ENCODE results near the gene SDSL. TPM values are rescaled to one million over a fixed set of nuclear protein-coding genes. Genes with fewer than 3 reads are reported as not detected.

The SDSL gene
- total RNA-seq, 3 donors from 2014 or later (not counting 1 experiment from before 2014, with no cell fraction given): 1.0 to 7.5 (median 3.7) TPM

DNA sequence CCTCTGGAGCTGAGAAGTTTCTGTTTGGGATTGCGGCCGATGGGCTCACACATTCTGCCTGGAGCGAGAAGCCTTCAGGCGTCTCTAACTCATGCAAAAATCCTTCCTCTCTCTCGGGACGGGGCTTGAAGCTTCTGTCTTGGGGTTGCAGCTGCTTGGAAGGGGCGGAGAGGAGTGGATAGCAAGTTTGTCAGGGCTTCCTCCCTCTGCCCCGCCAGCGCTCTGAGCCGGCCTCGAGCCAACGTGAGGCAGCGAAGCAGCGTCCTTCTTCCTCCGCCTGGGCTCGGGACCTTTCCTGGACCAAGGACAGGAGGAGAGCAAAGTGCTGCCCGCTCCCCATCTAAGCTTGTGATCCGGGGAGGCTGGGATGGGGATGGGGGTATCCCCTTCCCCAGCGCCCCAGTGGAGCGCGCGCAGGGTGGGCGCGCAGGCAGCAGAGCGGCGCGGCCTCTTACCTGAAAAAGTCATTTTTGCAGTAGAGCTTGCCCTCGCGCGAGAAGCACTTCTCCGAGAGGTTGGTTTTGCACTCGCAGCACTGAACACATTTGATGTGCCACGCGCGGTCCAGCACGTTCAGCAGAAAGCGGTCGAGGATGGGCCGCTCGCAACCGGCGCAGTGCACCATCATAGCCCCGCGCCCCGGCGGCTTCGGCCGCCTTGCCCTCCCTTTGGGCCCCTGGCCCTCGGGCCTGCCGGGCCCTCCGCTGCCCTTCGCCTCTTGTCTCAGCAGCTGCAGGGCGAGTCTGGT lies 48.9 kb downstream of the SDSL start:
- peaks cover 66 to 67% of the 10 kb centered on the region in 2 donors for H3K27me3 Mint-ChIP-seq (ENCODE audit: low read depth in 2 of 2)
- H3K4me3 Mint-ChIP-seq: no peak overlapping the region
- H3K36me3 Mint-ChIP-seq: no peaks in the 10 kb centered on the region
- 5% methylated on average over 53 of the region's 53 CpGs for WGBS (ENCODE audit: insufficient coverage)
- no peak overlapping the region for H3K27ac Mint-ChIP-seq
- peaks cover 0 to 6% of the 10 kb centered on the region in 2 donors for H3K4me1 Mint-ChIP-seq
- Histone ChIP-seq H3K27ac (ENCODE audit: low read length) (no peak overlapping the region), H3K27me3 (ENCODE audit: control insufficient read depth, insufficient read depth, low read length) (peaks cover 59% of the 10 kb centered on the region), H3K4me3 (ENCODE audit: low read length) (no peak overlapping the region), H3K4me1 (ENCODE audit: control insufficient read depth, insufficient read depth, low read length) (peaks cover 8% of the 10 kb centered on the region), H3K9me3 (ENCODE audit: control insufficient read depth, insufficient read depth, low read length) (no peaks in the 10 kb centered on the region), H3K36me3 (ENCODE audit: control insufficient read depth, insufficient read depth, low read length) (no peaks in the 10 kb centered on the region)
- H3K9me3 Mint-ChIP-seq: no peaks in the 10 kb centered on the region
- ATAC-seq: no peak
- TF ChIP-seq, protein P1, sequence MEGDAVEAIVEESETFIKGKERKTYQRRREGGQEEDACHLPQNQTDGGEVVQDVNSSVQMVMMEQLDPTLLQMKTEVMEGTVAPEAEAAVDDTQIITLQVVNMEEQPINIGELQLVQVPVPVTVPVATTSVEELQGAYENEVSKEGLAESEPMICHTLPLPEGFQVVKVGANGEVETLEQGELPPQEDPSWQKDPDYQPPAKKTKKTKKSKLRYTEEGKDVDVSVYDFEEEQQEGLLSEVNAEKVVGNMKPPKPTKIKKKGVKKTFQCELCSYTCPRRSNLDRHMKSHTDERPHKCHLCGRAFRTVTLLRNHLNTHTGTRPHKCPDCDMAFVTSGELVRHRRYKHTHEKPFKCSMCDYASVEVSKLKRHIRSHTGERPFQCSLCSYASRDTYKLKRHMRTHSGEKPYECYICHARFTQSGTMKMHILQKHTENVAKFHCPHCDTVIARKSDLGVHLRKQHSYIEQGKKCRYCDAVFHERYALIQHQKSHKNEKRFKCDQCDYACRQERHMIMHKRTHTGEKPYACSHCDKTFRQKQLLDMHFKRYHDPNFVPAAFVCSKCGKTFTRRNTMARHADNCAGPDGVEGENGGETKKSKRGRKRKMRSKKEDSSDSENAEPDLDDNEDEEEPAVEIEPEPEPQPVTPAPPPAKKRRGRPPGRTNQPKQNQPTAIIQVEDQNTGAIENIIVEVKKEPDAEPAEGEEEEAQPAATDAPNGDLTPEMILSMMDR (IDR thresholded peaks at IDR 0.05): no peak
- intact Hi-C loops (cut with micrococcal nuclease): no loop called here
- DNase-seq: no peak

DNA sequence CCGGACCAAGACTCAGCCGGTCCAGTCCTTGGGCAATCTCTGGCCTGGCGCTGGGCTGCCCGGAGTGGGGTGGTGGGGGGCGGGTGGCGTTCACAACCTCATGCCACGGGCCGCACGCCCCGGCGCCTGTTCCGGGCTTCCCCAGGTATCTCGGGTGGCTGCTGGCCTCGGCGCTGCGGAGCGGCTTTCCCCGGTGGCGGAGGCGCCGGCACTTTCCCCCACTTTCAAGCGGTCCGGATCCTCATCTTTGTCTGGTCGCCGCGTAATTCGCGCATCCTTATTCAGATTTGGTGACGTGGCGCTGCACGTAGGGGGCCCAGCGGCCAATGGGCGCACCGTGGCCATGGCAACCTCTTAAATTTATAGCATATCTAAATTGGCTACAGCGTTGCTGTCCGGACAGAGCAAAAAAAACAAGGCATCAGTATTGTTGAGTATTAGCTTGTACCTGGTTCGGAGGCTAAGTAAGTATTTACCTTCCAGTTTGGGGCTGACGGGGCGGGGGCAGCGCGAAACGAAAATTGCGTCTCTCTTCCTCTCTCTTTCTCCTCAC lies 49.5 kb downstream of the SDSL start, which contains the start of gene LHX5:
Gene LHX5 (minus strand): TSS at position 253 of the 553 bp plus-strand sequence. CDS start 373 bp downstream, outside the sequence.
- intact Hi-C loops (cut with micrococcal nuclease): no loop called here
- peaks cover 52% of the 10 kb centered on the region for H3K27me3 ChIP-seq (ENCODE audit: control insufficient read depth, insufficient read depth, low read length)
- Mint-ChIP-seq H3K36me3 (no peaks in the 10 kb centered on the region), H3K4me3 (no peak within 1 kb of the TSS), H3K27ac (no peak within 1 kb of the TSS), H3K9me3 (no peaks in the 10 kb centered on the region), H3K27me3 (ENCODE audit: low read depth in 2 of 2) (peaks cover 60% of the 10 kb centered on the region in 2 donors), H3K4me1 (peaks cover 0 to 6% of the 10 kb centered on the region in 2 donors)
- peaks cover 8% of the 10 kb centered on the region for H3K4me1 ChIP-seq (ENCODE audit: control insufficient read depth, insufficient read depth, low read length)
- H3K4me3 ChIP-seq (ENCODE audit: low read length): no peak within 1 kb of the TSS
- no peaks in the 10 kb centered on the region for H3K36me3 ChIP-seq (ENCODE audit: control insufficient read depth, insufficient read depth, low read length)
- no peak for DNase-seq
- no peaks in the 10 kb centered on the region for H3K9me3 ChIP-seq (ENCODE audit: control insufficient read depth, insufficient read depth, low read length)
- TF ChIP-seq, protein P1 (IDR thresholded peaks at IDR 0.05): no peak
- ATAC-seq: no peak
- H3K27ac ChIP-seq (ENCODE audit: low read length): no peak within 1 kb of the TSS
- 5% methylated on average over 43 of the region's 43 CpGs for WGBS (ENCODE audit: insufficient coverage)

DNA sequence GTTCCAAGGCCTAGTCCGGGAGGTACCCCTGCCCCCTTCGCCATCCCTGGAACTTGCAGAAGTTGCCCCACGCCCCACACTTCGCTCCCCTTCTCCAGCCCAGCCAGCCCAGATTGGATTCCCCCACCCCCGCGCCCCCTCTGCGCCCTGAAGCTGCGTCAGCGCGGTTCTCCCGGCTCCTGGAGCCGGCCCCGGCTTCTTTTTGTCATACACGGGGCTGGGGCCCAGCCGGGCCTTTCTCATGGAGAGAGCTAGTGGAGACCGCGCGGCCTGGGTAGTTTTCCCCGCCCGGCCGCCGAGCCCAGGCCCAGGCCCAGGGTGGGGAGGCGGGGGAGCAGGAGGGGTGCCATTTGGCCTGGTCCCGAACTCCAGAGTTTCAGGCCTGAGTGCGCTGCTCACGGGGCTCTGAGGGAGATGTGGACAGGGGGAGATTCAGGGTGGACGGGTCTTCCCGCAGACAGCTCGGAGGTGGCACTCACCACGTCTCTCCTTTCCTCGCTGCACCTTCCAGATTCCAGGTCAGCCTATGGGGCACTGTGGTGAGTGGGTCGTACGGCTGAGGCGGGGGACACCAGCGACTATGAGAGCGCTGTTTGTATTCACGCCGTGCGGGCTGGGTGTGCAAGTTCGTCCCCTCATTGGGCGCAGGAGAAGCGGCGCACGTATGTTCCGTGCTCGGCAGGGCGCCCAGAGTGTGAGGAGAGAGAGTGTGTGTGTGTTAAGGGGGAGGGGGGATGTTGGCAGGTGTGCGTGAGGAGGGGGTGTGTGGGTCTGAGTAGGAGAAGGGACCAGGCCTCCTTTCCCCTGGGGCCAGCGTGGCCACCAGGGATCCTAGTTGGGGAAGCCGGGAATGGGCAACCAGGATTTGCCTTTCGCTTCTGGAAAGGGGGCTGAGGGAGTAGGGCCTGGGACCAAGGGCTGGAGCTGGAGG lies 50.3 kb downstream of the SDSL start:
- intact Hi-C loops (cut with micrococcal nuclease): no loop called here
- Histone ChIP-seq H3K36me3 (ENCODE audit: control insufficient read depth, insufficient read depth, low read length) (no peaks in the 10 kb centered on the region), H3K9me3 (ENCODE audit: control insufficient read depth, insufficient read depth, low read length) (no peaks in the 10 kb centered on the region), H3K4me3 (ENCODE audit: low read length) (no peak overlapping the region), H3K4me1 (ENCODE audit: control insufficient read depth, insufficient read depth, low read length) (peaks cover 5% of the 10 kb centered on the region), H3K27me3 (ENCODE audit: control insufficient read depth, insufficient read depth, low read length) (peaks cover 46% of the 10 kb centered on the region), H3K27ac (ENCODE audit: low read length) (no peak overlapping the region)
- ATAC-seq (no peak), DNase-seq (no peak)
- Mint-ChIP-seq H3K27ac (no peak overlapping the region), H3K4me1 (peaks cover 0 to 6% of the 10 kb centered on the region in 2 donors), H3K9me3 (no peaks in the 10 kb centered on the region), H3K4me3 (no peak overlapping the region), H3K27me3 (ENCODE audit: low read depth in 2 of 2) (peaks cover 58 to 61% of the 10 kb centered on the region in 2 donors), H3K36me3 (no peaks in the 10 kb centered on the region)
- 6% methylated on average over 51 of the region's 51 CpGs for WGBS (ENCODE audit: insufficient coverage)
- TF ChIP-seq, protein P1 (IDR thresholded peaks at IDR 0.05): no peak
